ENCODE measurements around the gene SLC17A5. TPM values are rescaled to one million over a fixed set of nuclear protein-coding genes. Genes with fewer than 3 reads are reported as not detected.
"Not testable (repeated sequence)": the region's sequence is repeated elsewhere in the genome, so short reads cannot be mapped to it uniquely, and the experiment has no call there.

The SLC17A5 gene
- total RNA-seq, 2 experiments from 2014 or later, result 7.4 to 9.6 TPM

GRCh38 chr6:73558624-73559398, 95.0 kb downstream of the SLC17A5 start:
- H3K4me2 ChIP-seq (ENCODE audit: low read length), result no peak overlapping the region
- no peaks in the 10 kb centered on the region for H3K36me3 ChIP-seq (ENCODE audit: insufficient read depth, low read length)
- H3K4me3 ChIP-seq (ENCODE audit: low read depth, low read length, poor library complexity, severe bottlenecking), result no peak overlapping the region
- no peaks in the 10 kb centered on the region for H3K9me3 ChIP-seq (ENCODE audit: low read length)
- no peak for DNase-seq (ENCODE audit: low spot score)
- H3K4me1 ChIP-seq (ENCODE audit: insufficient read depth, low read length, poor library complexity, severe bottlenecking), result peaks cover 12% of the 10 kb centered on the region
- POLR2A ChIA-PET, result interaction anchor here (0.5 to 1.7 kb wide), 6 partner anchors 16 to 173 kb away, joined by 3 to 4 read pairs (median 4); no protein-coding TSS in a partner anchor
- intact Hi-C loops (cut with micrococcal nuclease; ENCODE audit: unreplicated experiment), result no loop called here
- H4K20me1 ChIP-seq (ENCODE audit: insufficient read depth, low read length), result no peaks in the 10 kb centered on the region
- CTCF ChIA-PET (ENCODE audit: unreplicated experiment), result interaction anchor here (1.0 to 1.2 kb wide), 2 partner anchors 15 to 17 kb away, joined by 3 to 4 read pairs; no protein-coding TSS in a partner anchor
- no peak overlapping the region for H3K27ac ChIP-seq (ENCODE audit: low read depth, low read length, poor library complexity, severe bottlenecking)
- no peaks in the 10 kb centered on the region for H3K79me2 ChIP-seq (ENCODE audit: insufficient read depth, low read depth, low read length)
- TF ChIP-seq EZH2phosphoT487 (IDR thresholded peaks at IDR 0.05; ENCODE audit: borderline replicate concordance, low read depth, low read length) (no peak), CTCF (conservative IDR thresholded peaks at IDR 0.05; ENCODE audit: low read length) (no peak)
- no peak overlapping the region for H2AFZ ChIP-seq (ENCODE audit: low read length)
- no TSS peak for BruUV-seq (replicated peaks)
- H3K9me2 ChIP-seq (ENCODE audit: insufficient read depth, low read length), result no peaks in the 10 kb centered on the region

DNA sequence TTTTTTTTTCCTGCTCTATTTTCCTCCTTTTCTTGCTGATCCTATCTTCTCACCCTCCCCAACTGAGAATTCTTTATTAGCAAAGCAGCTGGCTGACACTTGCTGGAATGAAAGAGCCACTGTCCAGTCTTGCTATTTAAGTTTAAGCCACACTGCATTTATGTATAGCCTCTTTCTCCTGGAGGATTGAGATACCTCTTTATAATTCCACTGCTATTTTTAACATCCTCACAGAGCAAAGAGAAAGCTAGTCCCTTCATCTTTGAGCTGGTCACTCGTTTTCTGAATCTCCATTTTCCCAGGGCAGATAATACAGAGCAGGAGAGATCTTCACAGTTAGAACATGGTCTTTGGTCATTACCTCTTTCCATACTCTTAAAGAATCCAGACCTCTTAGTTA, 97.0 kb downstream of the SLC17A5 start:
- Histone ChIP-seq H3K9me3 (ENCODE audit: low read length) (no peaks in the 10 kb centered on the region), H3K4me1 (ENCODE audit: insufficient read depth, low read length, poor library complexity, severe bottlenecking) (peaks cover 12% of the 10 kb centered on the region), H3K4me2 (ENCODE audit: low read length) (no peak overlapping the region), H4K20me1 (ENCODE audit: insufficient read depth, low read length) (no peaks in the 10 kb centered on the region), H2AFZ (ENCODE audit: low read length) (no peak overlapping the region), H3K27ac (ENCODE audit: low read depth, low read length, poor library complexity, severe bottlenecking) (no peak overlapping the region), H3K4me3 (ENCODE audit: low read depth, low read length, poor library complexity, severe bottlenecking) (no peak overlapping the region), H3K79me2 (ENCODE audit: insufficient read depth, low read depth, low read length) (no peaks in the 10 kb centered on the region), H3K36me3 (ENCODE audit: insufficient read depth, low read length) (no peaks in the 10 kb centered on the region), H3K9me2 (ENCODE audit: insufficient read depth, low read length) (no peaks in the 10 kb centered on the region)
- TF ChIP-seq EZH2phosphoT487 (IDR thresholded peaks at IDR 0.05; ENCODE audit: borderline replicate concordance, low read depth, low read length) (no peak), CTCF (conservative IDR thresholded peaks at IDR 0.05; ENCODE audit: low read length) (no peak)
- intact Hi-C loops (cut with micrococcal nuclease; ENCODE audit: unreplicated experiment), result no loop called here
- DNase-seq (ENCODE audit: low spot score), result no peak
- ChIA-PET CTCF (ENCODE audit: unreplicated experiment) (no interaction called here), POLR2A (interaction anchor here (0.7 to 1.4 kb wide), 3 partner anchors 13 to 30 kb away, joined by 3 to 5 read pairs (median 4); no protein-coding TSS in a partner anchor)
- no TSS peak for BruUV-seq (replicated peaks)

GRCh38 chr6:73555380-73555949, 98.3 kb downstream of the SLC17A5 start:
- H3K9me2 ChIP-seq (ENCODE audit: insufficient read depth, low read length); H3K4me1 ChIP-seq (ENCODE audit: insufficient read depth, low read length, poor library complexity, severe bottlenecking); H3K9me3 ChIP-seq (ENCODE audit: low read length); CTCF ChIA-PET (ENCODE audit: unreplicated experiment); intact Hi-C loops (cut with micrococcal nuclease; ENCODE audit: unreplicated experiment); BruUV-seq (replicated peaks); H3K4me3 ChIP-seq (ENCODE audit: low read depth, low read length, poor library complexity, severe bottlenecking); DNase-seq (ENCODE audit: low spot score); H3K4me2 ChIP-seq (ENCODE audit: low read length); H3K36me3 ChIP-seq (ENCODE audit: insufficient read depth, low read length); H2AFZ ChIP-seq (ENCODE audit: low read length); H4K20me1 ChIP-seq (ENCODE audit: insufficient read depth, low read length); H3K79me2 ChIP-seq (ENCODE audit: insufficient read depth, low read depth, low read length); H3K27ac ChIP-seq (ENCODE audit: low read depth, low read length, poor library complexity, severe bottlenecking): not testable (repeated sequence)
- POLR2A ChIA-PET, result interaction anchor here (0.9 to 1.0 kb wide), 2 partner anchors 13 to 31 kb away, joined by 3 to 5 read pairs; no protein-coding TSS in a partner anchor

GRCh38 chr6:73551115-73551514, 102.7 kb downstream of the SLC17A5 start:
- CTCF ChIA-PET (ENCODE audit: unreplicated experiment); H3K36me3 ChIP-seq (ENCODE audit: insufficient read depth, low read length); BruUV-seq (replicated peaks); H3K4me2 ChIP-seq (ENCODE audit: low read length); H3K79me2 ChIP-seq (ENCODE audit: insufficient read depth, low read depth, low read length); H3K4me1 ChIP-seq (ENCODE audit: insufficient read depth, low read length, poor library complexity, severe bottlenecking); H4K20me1 ChIP-seq (ENCODE audit: insufficient read depth, low read length); H2AFZ ChIP-seq (ENCODE audit: low read length); H3K9me3 ChIP-seq (ENCODE audit: low read length); H3K4me3 ChIP-seq (ENCODE audit: low read depth, low read length, poor library complexity, severe bottlenecking); H3K27ac ChIP-seq (ENCODE audit: low read depth, low read length, poor library complexity, severe bottlenecking); DNase-seq (ENCODE audit: low spot score); H3K9me2 ChIP-seq (ENCODE audit: insufficient read depth, low read length); intact Hi-C loops (cut with micrococcal nuclease; ENCODE audit: unreplicated experiment): not testable (repeated sequence)
- POLR2A ChIA-PET, result interaction anchor here (0.5 to 1.0 kb wide), 2 partner anchors 30 to 56 kb away, joined by 3 read pairs; no protein-coding TSS in a partner anchor
